Epithelial cell of proximal tubule (primary cell): Measurements from ENCODE around the gene ATIC. TPM values are rescaled to one million over a fixed set of nuclear protein-coding genes. Genes with fewer than 3 reads are reported as not detected.

Experiments used
- DNase-seq: peaks from one replicate; pipeline ENCODE4 v3.0.0-alpha.2; 2011; ENCODE audit warnings: low read depth
- H3K4me3 ChIP-seq: 2 replicates; pipeline ENCODE4 v1.5.1; 2011; ENCODE audit warnings: low read depth, mild to moderate bottlenecking, low read length
- CTCF ChIP-seq: conservative IDR thresholded peaks from 2 replicates; pipeline ENCODE4 v1.5.1; 2012; ENCODE audit warnings: low read depth, mild to moderate bottlenecking, low read length
- total RNA-seq: library from RNA; depleted of rRNA; stranded (reverse); fragments of >200 nt; gene quantifications from 2 replicates; pipeline ENCODE4 v1.2.3, GENCODE V29; 2015

Gene ATIC
- total RNA-seq, 1 donor from 2014 or later = 58.3 TPM

GRCh38 chr2:215324811-215325210, 13.0 kb downstream of the ATIC start:
- DNase-seq = no peak
- no peak for TF ChIP-seq CTCF
- no peak overlapping the region for H3K4me3 ChIP-seq

DNA sequence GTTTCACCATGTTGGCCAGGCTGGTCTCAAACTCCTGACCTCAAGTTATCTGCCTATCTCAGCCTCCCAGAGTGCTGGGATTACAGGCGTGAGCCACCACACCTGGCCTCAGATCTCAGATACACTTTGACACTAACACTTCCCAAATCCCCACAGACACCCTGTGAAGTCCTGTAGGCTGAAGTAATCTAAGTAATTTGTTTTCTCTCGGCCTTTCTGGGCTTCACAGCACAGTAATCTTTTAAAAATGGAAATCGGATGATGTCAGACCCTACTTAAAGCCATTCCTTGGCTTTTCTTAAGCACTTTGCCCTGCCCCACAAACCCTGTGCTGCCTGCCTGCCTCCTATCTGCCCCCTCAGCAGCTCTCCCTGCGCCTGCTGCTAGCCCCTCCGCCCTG, 16.2 kb downstream of the ATIC start:
- no peak overlapping the region for H3K4me3 ChIP-seq
- DNase-seq = no peak
- TF ChIP-seq CTCF = no peak

DNA sequence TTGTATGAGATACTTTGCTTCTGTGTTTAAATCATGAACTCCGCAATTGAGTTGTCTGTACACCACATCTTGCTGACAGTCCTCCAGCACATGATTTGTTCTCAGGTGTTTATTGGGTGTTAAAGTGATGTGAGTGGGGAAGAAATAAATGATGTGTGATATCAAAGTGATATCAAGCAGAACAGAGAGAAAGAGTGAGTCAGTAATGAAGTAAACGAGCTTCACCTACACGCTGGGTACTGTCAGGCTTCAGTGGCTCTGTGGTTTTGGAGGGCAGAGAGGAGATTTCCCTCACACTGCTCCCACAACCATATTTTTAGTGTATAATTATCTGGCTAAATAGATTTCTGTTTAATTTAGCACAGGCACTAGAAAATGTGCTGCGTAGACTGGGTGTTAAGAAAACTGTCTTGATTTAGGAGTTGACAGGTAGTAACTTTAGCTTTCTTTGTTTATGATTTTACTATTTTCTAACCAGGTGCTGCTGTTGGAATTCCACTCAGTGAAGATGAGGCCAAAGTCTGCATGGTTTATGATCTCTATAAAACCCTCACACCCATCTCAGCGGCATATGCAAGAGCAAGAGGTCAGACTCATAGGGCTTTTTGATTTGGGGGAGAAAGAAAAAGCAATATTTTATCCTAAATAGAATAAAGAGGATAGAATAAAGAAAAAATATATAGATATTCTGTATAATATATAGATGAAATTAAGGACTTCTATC, 21.2 kb downstream of the ATIC start:
- TF ChIP-seq CTCF = no peak
- DNase-seq = peak; percentile 85
- no peak overlapping the region for H3K4me3 ChIP-seq

DNA sequence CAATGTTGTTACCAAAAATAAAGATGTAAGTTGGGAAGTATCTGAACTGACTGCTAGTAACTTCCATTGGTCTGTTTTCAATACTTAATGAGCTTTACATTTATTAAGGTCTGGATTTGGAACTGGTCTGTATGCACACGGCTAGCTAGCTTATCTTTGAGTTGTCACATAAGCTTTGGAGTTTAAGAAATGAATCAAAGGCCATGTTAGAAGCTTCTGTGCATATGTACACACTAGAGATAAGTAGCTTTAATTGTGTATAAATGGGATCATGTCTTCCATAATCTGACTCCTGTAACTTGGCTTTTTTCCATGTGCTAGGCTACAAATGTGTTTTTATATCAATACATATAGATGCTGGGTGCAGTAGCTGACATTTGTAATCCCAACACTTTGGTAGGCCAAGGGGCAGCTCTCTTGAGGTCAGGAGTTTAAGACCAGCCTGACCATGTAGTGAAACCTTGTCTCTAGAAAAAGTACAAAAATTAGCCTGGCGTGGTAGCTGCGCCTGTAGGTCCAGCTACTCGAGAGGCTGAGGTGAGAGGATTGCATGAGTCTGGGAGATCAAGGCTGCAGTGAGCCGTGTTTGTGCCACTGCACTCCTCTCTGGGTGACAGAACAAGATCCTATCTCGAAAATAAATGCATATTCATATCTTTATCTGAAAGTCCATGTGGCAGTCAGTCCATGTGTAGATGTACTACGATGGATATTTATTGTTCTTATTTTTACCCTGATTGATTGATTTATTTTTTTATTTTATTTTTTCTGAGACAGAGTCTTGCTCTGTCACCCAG, 27.2 kb downstream of the ATIC start:
- DNase-seq = no peak
- no peak overlapping the region for H3K4me3 ChIP-seq
- TF ChIP-seq CTCF = no peak

DNA sequence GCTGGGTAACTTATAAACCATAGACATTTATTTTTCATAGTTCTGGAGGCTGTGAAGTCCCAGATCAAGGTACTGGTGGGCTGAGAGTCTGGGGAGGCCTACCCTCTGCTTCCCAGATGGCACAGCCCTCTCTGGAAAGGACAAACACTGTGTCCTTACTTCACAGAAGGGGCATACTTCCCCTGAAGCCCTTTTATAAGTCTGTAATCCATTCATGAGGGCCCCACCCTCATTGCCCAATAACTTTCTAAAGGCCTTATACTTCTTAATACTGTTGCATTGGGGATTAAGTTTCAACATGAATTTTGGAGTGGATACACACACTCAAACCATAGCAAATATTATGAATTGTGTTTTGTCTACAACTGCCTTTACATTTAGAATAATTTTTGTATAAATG, 36.0 kb downstream of the ATIC start:
- H3K4me3 ChIP-seq = no peak overlapping the region
- DNase-seq = no peak
- TF ChIP-seq CTCF = no peak

GRCh38 chr2:215352602-215353001, 40.7 kb downstream of the ATIC start:
- no peak for TF ChIP-seq CTCF
- DNase-seq = no peak
- no peak overlapping the region for H3K4me3 ChIP-seq
